COLO668 (cell line): Measurements from ENCODE around the gene REM1.
"Not testable (repeated sequence)": the region's sequence is repeated elsewhere in the genome, so short reads cannot be mapped to it uniquely, and the experiment has no call there.

ENCODE experiments used
- DNase-seq: peaks from one replicate; lab custom pipeline; 2025; ENCODE audit not compliant: unreplicated experiment; lab: John Stamatoyannopoulos, UW

Gene REM1

GRCh38 chr20:31474758-31475427 lies at the start of gene REM1, which contains the start of gene DEFB124:
TSS of gene REM1 (plus strand) at chr20:31475288. CDS start at chr20:31476446, 1,158 bp downstream.
TSS of gene DEFB124 (minus strand) at chr20:31475127. CDS start at chr20:31473013, 2,114 bp downstream.
- no peak for DNase-seq

- DNase-seq, result no peak
Measured at GRCh38 chr20:31425797-31426196, 49.3 kb upstream of the REM1 start.

- DNase-seq, result not testable (repeated sequence)
Measured at GRCh38 chr20:31426891-31427551, 48.1 kb upstream of the REM1 start.

GRCh38 chr20:31427576-31427975 lies 47.5 kb upstream of the REM1 start:
- not testable (repeated sequence) for DNase-seq

GRCh38 chr20:31430568-31431115 lies 44.4 kb upstream of the REM1 start:
- no peak for DNase-seq

DNA sequence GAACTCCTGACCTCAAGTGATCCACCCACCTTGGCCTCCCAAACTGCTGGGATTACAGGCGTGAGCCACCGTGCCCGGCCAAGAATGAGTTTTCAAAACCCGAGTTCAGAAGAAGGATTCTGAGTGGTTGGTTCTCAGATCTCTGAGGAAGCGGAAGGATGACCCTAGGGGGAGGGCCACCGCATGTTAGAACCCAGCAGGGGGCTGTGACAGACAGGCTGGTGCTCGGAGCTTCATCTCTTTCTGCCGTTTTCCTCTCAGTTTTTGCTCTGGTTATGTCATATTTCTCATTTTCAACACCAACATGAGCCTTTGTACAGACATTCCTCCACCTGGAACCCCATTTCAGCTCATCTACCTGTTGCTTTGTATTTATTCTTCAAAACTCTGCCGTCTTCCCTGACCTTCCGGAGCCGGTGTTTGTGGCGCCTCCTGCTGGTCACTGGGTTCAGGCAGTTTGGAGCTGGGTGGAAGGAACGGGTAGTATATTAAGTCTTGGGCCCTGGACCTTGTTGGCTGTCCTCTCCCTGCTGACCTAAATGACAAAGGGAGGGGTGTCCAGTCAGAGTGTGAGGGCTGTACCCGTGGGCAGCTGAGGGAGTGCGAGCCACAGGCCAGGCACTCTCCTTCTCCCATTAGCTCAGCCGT lies 35.0 kb upstream of the REM1 start, which contains the start of gene DEFB123:
Gene DEFB123 (plus strand): TSS at position 621 of the 648 bp plus-strand sequence. CDS start 67 bp downstream, outside the sequence.
- DNase-seq, result no peak

GRCh38 chr20:31446084-31446819 lies 28.8 kb upstream of the REM1 start:
- no peak for DNase-seq

DNA sequence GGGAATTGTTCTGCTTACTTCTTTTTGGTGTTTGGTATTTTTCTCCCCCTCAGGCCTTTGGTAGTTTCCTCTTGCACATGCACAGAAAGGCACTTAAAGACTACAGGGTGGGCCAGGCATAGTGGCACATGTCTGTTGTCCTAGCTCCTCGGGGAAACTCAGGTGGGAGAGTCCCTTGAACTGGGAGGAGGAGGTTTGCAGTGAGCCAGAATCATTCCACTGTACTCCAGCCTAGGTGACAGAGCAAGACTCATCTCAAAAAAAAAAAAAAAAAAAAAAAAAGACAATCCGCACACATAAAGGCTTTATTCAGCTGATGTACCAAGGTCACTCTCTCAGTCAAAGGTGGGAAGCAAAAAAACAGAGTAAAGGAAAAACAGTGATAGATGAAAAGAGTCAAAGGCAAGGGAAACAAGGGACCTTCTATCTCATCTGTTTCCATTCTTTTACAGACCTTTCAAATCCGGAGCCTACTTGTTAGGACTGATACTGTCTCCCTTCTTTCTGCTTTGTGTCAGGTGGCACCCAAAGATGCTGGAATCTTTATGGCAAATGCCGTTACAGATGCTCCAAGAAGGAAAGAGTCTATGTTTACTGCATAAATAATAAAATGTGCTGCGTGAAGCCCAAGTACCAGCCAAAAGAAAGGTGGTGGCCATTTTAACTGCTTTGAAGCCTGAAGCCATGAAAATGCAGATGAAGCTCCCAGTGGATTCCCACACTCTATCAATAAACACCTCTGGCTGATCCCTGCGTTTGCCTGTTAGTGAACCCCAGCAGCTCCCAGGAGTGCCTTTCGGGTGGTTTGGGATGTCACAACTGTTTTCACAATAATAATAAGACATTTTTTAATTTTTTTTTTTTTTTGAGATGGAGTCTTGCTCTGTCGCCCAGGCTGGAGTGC lies 25.3 kb upstream of the REM1 start:
- no peak for DNase-seq

DNA sequence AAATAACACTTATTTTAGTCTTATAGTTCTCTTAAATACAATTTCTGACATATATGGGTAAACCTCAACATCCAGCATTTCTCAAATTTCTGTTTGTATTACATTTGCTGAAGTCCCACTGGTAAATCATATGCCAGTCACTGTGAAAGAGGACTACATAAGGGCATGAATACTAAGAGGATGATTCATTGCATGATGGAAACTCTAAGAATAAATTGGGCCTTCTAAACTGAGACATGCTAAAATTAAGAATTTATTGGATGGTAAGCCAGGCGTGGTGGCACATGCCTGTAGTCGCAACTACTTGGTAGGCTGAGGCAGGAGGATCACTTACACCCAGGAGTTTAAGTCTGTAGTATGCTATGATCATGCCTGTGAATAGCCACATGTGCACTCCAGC lies 22.5 kb upstream of the REM1 start:
- DNase-seq, result no peak

DNA sequence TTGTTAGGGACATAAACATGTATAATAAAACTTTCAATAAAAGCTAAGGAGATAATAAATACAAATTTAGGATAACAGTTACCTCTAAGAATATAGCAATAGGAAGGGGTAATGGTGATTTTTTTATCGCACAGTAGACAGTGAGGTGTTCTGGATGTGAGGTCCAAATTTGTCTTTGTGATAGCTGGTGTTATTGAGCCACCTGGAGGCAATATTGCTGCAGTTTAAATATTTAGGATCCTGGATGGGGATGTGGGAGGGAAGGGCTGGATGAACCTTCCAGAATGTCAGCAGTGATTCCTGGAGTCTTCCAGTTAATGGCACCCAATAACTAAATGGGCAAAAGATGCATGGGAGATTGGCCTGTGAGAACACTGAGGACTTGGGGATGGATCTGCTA lies 20.7 kb upstream of the REM1 start:
- no peak for DNase-seq

DNA sequence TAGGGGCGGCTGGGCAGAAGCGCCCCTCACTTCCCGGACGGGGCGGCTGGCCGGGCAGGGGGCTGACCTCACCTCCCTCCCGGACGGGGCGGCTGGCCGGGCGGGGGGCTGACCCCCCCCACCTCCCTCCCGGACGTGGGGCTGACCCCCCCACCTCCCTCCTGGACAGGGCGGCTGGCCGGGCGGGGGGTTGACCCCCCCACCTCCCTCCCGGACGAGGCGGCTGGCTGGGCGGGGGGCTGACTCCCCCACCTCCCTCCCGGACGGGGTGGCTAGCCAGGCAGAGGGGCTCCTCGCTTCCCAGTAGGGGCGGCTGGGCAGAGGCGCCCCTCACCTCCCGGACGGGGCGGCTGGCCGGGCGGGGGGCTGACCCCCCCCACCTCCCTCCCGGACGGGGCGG lies 4.1 kb upstream of the REM1 start:
- not testable (repeated sequence) for DNase-seq

DNA sequence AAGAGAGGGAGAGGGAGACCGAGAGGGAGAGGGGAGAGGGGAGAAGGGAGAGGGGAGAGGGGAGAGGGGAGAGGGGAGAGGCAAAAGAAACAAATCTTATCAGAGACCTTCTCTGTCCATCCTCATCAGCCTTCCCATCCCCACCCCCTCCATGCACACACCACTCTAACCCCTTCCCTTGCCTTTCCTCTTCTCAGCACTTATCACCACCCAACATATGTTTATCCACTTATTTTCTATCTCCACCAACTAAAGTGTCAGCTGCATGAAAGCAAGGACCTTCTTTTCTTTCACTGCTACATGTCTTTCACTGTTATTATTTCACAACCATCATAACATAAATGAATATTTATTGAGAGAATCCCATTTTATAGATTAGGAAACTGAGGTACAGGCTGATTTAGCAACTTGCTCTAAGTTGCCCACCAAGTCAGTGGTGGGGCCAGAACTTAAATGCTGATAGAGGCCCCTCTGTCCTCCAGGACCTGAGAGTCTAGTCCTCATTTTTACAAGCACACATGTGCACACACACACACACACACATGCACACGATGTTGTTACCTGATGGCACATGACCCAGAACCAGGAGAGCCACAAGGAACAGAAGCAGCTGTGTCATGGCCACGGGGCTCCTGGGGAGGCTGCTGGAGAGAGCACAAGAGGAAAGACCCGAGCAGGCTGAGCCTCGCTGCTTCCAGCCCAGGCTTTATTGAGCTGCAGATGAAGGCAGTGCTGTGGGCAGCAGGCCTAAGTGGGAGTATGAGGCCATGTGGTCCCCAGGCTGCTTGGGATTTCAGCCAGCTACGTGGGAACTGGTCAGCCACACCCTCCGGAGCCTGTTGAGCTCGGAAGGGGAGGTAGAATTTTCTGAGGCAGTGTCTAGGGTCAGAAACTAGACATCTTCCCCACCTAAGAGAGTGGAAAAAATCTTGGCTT lies 2.4 kb upstream of the REM1 start:
- no peak for DNase-seq

DNA sequence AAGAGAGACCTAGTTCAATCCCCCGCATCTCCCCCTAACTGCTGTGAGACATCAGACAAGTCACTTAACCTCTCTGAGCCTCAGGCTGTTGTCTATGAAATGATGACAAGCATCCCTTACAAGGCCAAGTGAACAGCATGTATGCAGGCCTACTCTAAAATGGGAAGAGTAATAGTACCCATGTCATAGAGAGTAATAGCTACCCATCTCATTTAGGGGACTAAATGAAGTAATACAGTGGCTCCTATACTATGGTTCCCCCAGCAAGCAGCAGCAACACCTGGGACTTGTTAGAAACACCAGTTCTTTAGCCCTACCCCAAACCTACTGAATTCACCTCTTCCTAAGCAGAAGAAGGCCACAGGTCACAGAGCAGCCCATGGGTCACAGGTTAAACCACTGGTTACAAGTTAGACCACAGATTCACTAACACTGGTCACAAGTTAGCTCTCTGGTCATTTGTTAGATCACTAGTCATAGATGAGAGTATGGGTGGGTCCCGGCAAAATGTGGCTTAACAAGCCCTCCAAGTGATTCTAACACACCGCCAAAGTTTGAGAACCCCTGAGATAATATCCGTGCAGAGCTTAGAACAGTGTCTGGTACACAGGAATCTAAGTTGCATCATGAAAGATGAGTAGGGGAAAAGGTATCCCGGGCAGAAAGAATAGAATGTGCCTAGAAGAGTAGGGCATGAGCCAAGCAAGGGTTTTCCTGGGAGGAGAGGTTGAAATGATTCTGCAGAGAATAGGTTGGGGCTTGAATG lies 1.6 kb upstream of the REM1 start:
- no peak for DNase-seq

GRCh38 chr20:31474097-31474436 lies 1.0 kb upstream of the REM1 start:
- no peak for DNase-seq

- DNase-seq, result no peak
Measured at GRCh38 chr20:31475472-31476293, 595 bp downstream of the REM1 start.

DNA sequence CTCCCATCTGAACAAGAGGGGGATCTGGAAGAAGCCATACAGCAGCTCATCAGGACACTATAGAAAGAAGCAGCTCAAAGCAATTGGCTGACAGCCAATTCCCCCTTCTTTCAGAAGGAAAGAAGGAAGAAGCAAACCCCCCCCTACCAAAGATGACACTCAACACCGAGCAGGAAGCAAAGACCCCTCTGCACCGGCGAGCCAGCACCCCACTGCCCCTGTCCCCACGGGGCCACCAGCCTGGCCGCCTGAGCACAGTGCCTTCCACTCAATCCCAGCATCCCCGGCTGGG lies 1.2 kb downstream of the REM1 start:
- DNase-seq, result no peak

- no peak for DNase-seq
Measured at GRCh38 chr20:31476643-31477215, 1.6 kb downstream of the REM1 start.
